Measurements from ENCODE around the gene DAG1. TPM values are rescaled to one million over a fixed set of nuclear protein-coding genes. Genes with fewer than 3 reads are reported as not detected.

Gene DAG1
- total RNA-seq, 4 donors from 2014 or later: 43.0 to 88.0 (median 65.5) TPM

- TF ChIP-seq CTCF (IDR thresholded peaks at IDR 0.05) (no peak), POLR2A (IDR thresholded peaks at IDR 0.05) (no peak)
- intact Hi-C loops (cut with DNase I; ENCODE audit: low total_unique reads): loop anchor here (10.0 kb wide), 1 partner anchor 472 kb away; no protein-coding TSS in a partner anchor
Observed at GRCh38 chr3:49456466-49456865, 13.6 kb upstream of the DAG1 start.

GRCh38 chr3:49460188-49460890 is 9.7 kb upstream of the DAG1 start:
- intact Hi-C loops (cut with DNase I; ENCODE audit: low total_unique reads): no loop called here
- no peak for TF ChIP-seq CTCF (IDR thresholded peaks at IDR 0.05)
- no peak for TF ChIP-seq POLR2A (IDR thresholded peaks at IDR 0.05)
- 77 to 79% methylated on average over 2 of the region's 2 CpGs for WGBS, 2 donors
- no peak overlapping the region for H3K4me3 ChIP-seq (ENCODE audit: low read depth, poor library complexity, severe bottlenecking)
- no peak for DNase-seq (ENCODE audit: low spot score in 2 of 2)

More at GRCh38 chr3:49456466-49456865, 13.6 kb upstream of the DAG1 start:
- no peak overlapping the region for H3K4me3 ChIP-seq (ENCODE audit: low read depth, poor library complexity, severe bottlenecking)
- WGBS, 2 donors: 93 to 95% methylated on average over 3 of the region's 3 CpGs
- DNase-seq (ENCODE audit: low spot score in 2 of 2): no peak

- intact Hi-C loops (cut with DNase I; ENCODE audit: low total_unique reads): no loop called here
- H3K4me3 ChIP-seq (ENCODE audit: low read depth, poor library complexity, severe bottlenecking): no peak overlapping the region
- WGBS, 2 donors: 84 to 97% methylated on average over 4 of the region's 4 CpGs
- TF ChIP-seq POLR2A (IDR thresholded peaks at IDR 0.05) (no peak), CTCF (IDR thresholded peaks at IDR 0.05) (no peak)
- DNase-seq (ENCODE audit: low spot score in 2 of 2): no peak
Observed at GRCh38 chr3:49460956-49461355, 9.1 kb upstream of the DAG1 start.

GRCh38 chr3:49461443-49462171 is 8.5 kb upstream of the DAG1 start:
- TF ChIP-seq CTCF (IDR thresholded peaks at IDR 0.05) (no peak), POLR2A (IDR thresholded peaks at IDR 0.05) (no peak)
- no peak overlapping the region for H3K4me3 ChIP-seq (ENCODE audit: low read depth, poor library complexity, severe bottlenecking)
- 30 to 41% methylated on average over 1 of the region's 1 CpG for WGBS, 2 donors
- intact Hi-C loops (cut with DNase I; ENCODE audit: low total_unique reads): no loop called here
- DNase-seq (ENCODE audit: low spot score in 2 of 2): no peak

GRCh38 chr3:49462222-49462621 is 7.8 kb upstream of the DAG1 start:
- H3K4me3 ChIP-seq (ENCODE audit: low read depth, poor library complexity, severe bottlenecking): no peak overlapping the region
- intact Hi-C loops (cut with DNase I; ENCODE audit: low total_unique reads): no loop called here
- TF ChIP-seq POLR2A (IDR thresholded peaks at IDR 0.05): no peak
- TF ChIP-seq CTCF (IDR thresholded peaks at IDR 0.05): no peak
- no peak for DNase-seq (ENCODE audit: low spot score in 2 of 2)
- WGBS, 2 donors: 77 to 85% methylated on average over 3 of the region's 3 CpGs
